ENCODE measurements around the gene AHDC1. TPM values are rescaled to one million over a fixed set of nuclear protein-coding genes. Genes with fewer than 3 reads are reported as not detected.

The AHDC1 gene
- total RNA-seq, result 7.8 and 9.2 TPM in 2 replicates

GRCh38 chr1:27603681-27604578 is at the start of gene AHDC1:
Gene AHDC1 (minus strand): TSS chr1:27604144. CDS start chr1:27552115, 52,029 bp downstream.

GRCh38 chr1:27634985-27635367 is 31.0 kb upstream of the AHDC1 start, which contains the start of gene FGR:
Gene FGR (minus strand): TSS chr1:27635185. CDS start chr1:27623916, 11,269 bp downstream.

GRCh38 chr1:27489973-27490741 is 113.8 kb downstream of the AHDC1 start, which contains the start of gene WASF2:
Gene WASF2 (minus strand): TSS chr1:27490167. CDS start chr1:27428890, 61,277 bp downstream.

Other genes starting within 250 kb of the AHDC1 start
- gene MAP3K6, start 237.2 kb downstream of the AHDC1 start, total RNA-seq, result 21.4 and 34.9 TPM in 2 replicates
- not detected in 2 replicates for gene FCN3, start 229.3 kb downstream of the AHDC1 start, total RNA-seq
- not detected in 2 replicates for gene CD164L2, start 220.8 kb downstream of the AHDC1 start, total RNA-seq
- 0.18 and 0.86 TPM in 2 replicates for gene GPR3, start 211.5 kb downstream of the AHDC1 start, total RNA-seq
- 21.9 and 26.4 TPM in 2 replicates for gene WASF2, start 114.0 kb downstream of the AHDC1 start, total RNA-seq
- 0.29 TPM in 1 of 2 replicates, not detected in the other for gene FGR, start 31.0 kb upstream of the AHDC1 start, total RNA-seq
- 30.8 and 57.9 TPM in 2 replicates for gene IFI6, start 68.0 kb upstream of the AHDC1 start, total RNA-seq
- gene FAM76A, start 121.8 kb upstream of the AHDC1 start, total RNA-seq, result 5.5 and 11.2 TPM in 2 replicates
- gene STX12, start 169.1 kb upstream of the AHDC1 start, total RNA-seq, result 34.0 and 46.8 TPM in 2 replicates
- gene PPP1R8, start 226.6 kb upstream of the AHDC1 start, total RNA-seq, result 43.4 and 56.2 TPM in 2 replicates